Ishikawa (cell line): Measurements from ENCODE around the gene TUBB1.

Source experiments
- CEBPB ChIP-seq: IDR thresholded peaks from 2 replicates; pipeline ENCODE4 v1.6.1; 2012
- CREB1 ChIP-seq: IDR thresholded peaks from 2 replicates; pipeline ENCODE4 v1.6.1; 2012; ENCODE audit warnings: low read depth
- EGR1 ChIP-seq: IDR thresholded peaks from 2 replicates; pipeline ENCODE4 v1.6.1; 2012
- EP300 ChIP-seq: IDR thresholded peaks from 2 replicates; pipeline ENCODE4 v1.6.1; 2012; ENCODE audit warnings: borderline replicate concordance
- FOXM1 ChIP-seq: IDR thresholded peaks from 2 replicates; pipeline ENCODE4 v1.6.1; 2012; ENCODE audit warnings: low read depth, borderline replicate concordance
- NFIC ChIP-seq: IDR thresholded peaks from 2 replicates; pipeline ENCODE4 v1.6.1; 2012
- RAD21 ChIP-seq: IDR thresholded peaks from 2 replicates; pipeline ENCODE4 v1.6.1; 2012; ENCODE audit warnings: low read depth
- REST ChIP-seq: IDR thresholded peaks from 2 replicates; pipeline ENCODE4 v1.6.1; 2012; ENCODE audit warnings: low read depth, mild to moderate bottlenecking
- TAF1 ChIP-seq: IDR thresholded peaks from 2 replicates; pipeline ENCODE4 v1.6.1; 2012; ENCODE audit warnings: low read depth, mild to moderate bottlenecking
- TCF12 ChIP-seq: IDR thresholded peaks from 2 replicates; pipeline ENCODE4 v1.6.1; 2012; ENCODE audit warnings: low read depth
- TEAD4 ChIP-seq: IDR thresholded peaks from 2 replicates; pipeline ENCODE4 v1.6.1; 2012
- USF1 ChIP-seq: IDR thresholded peaks from 2 replicates; pipeline ENCODE4 v1.6.1; 2012
- YY1 ChIP-seq: IDR thresholded peaks from 2 replicates; pipeline ENCODE4 v1.6.1; 2012; ENCODE audit warnings: low read depth
- ZBTB7A ChIP-seq: IDR thresholded peaks from 2 replicates; pipeline ENCODE4 v1.6.1; 2012; ENCODE audit warnings: low read depth
- TF ChIP-seq, protein P1 (sequence below): IDR thresholded peaks from 2 replicates; pipeline ENCODE4 v1.6.1; 2012

The TUBB1 gene

GRCh38 chr20:59063358-59064213 is 44.4 kb downstream of the TUBB1 start:
- TF ChIP-seq FOXM1: no peak
- TF ChIP-seq CEBPB: no peak
- TF ChIP-seq, protein P1, sequence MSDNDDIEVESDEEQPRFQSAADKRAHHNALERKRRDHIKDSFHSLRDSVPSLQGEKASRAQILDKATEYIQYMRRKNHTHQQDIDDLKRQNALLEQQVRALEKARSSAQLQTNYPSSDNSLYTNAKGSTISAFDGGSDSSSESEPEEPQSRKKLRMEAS: no peak
- TF ChIP-seq YY1: no peak
- TF ChIP-seq REST: no peak
- no peak for TF ChIP-seq RAD21
- no peak for TF ChIP-seq EP300
- TF ChIP-seq ZBTB7A: no peak
- TF ChIP-seq TEAD4: no peak
- TF ChIP-seq USF1: no peak
- TF ChIP-seq EGR1: no peak
- no peak for TF ChIP-seq TAF1
- TF ChIP-seq CREB1: no peak
- no peak for TF ChIP-seq TCF12
- no peak for TF ChIP-seq NFIC

DNA sequence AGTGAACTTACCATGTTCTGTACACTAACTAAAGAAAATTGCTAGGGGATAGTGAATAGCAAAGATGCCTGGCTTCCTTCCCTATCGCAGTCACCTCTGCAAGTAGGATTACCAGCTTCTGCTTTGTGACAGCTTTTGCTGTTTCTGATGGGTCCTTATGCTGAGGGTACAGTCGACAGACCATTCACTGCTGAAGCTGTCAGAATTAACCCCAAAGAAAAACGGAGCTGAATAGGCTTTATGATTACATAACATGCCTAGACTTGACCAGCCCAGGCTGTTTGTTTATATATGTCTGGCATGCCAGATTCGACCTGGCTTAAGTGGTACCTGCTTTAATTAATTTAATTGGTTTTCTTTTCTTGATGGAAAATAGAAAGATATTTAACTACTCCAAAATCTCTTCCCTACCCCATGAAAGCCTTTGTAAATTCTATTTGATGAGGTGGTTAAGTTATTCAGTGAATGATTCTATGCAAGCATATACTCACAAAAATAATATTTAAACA is 45.0 kb downstream of the TUBB1 start:
- TF ChIP-seq, protein P1: no peak
- TF ChIP-seq TAF1 (no peak), USF1 (no peak), CREB1 (no peak), CEBPB (no peak), YY1 (no peak), EGR1 (no peak), TCF12 (no peak), FOXM1 (no peak), RAD21 (no peak), REST (no peak), EP300 (no peak), NFIC (no peak), TEAD4 (no peak), ZBTB7A (no peak)

DNA sequence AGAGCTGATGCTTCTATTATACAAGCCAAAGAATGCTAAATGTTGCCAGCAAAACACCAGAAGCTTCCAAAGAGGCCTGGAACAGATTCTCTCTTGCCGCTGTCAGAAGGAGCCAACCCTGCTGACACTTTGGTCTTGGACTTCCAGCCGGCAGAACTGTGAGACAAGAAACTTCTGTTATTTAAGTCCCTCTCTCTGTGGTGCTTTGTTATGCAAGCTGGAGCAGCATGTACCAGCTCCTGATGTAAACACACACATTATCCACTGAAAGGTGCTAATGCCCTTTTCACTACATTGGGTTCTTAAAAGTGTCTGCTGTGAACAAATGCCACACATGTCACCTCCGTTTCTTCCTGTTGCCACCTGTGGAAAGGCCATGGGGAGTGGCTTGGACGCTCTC is 49.3 kb downstream of the TUBB1 start:
- no peak for TF ChIP-seq EGR1
- no peak for TF ChIP-seq RAD21
- no peak for TF ChIP-seq TCF12
- no peak for TF ChIP-seq FOXM1
- no peak for TF ChIP-seq USF1
- TF ChIP-seq CEBPB: no peak

GRCh38 chr20:59069026-59069425 is 49.8 kb downstream of the TUBB1 start:
- TF ChIP-seq YY1 (no peak), CEBPB (no peak), NFIC (no peak), TEAD4 (no peak)

GRCh38 chr20:59071216-59071615 is 52.0 kb downstream of the TUBB1 start:
- TF ChIP-seq USF1 (no peak), NFIC (no peak), TCF12 (no peak), CREB1 (no peak)
- TF ChIP-seq, protein P1: no peak
